HS-27A (cell line): ENCODE measurements around the gene BLTP3B.

ENCODE experiments used
- DNase-seq: peaks from one replicate; pipeline ENCODE4 v3.0.0-alpha.2; 2012; ENCODE audit warnings: low read depth, missing footprints

BLTP3B gene

GRCh38 chr12:100120355-100120754 is 22.3 kb downstream of the BLTP3B start:
- no peak for DNase-seq

GRCh38 chr12:100115291-100115690 is 27.4 kb downstream of the BLTP3B start:
- DNase-seq: no peak

GRCh38 chr12:100114574-100114973 is 28.1 kb downstream of the BLTP3B start:
- no peak for DNase-seq

GRCh38 chr12:100110276-100110675 is 32.4 kb downstream of the BLTP3B start:
- no peak for DNase-seq

- no peak for DNase-seq
These were observed 35.8 kb downstream of the BLTP3B start for GRCh38 chr12:100106861-100107260.

GRCh38 chr12:100105661-100106060 is 37.0 kb downstream of the BLTP3B start:
- DNase-seq: no peak

GRCh38 chr12:100101000-100101399 is 41.7 kb downstream of the BLTP3B start:
- DNase-seq: no peak
